GM12892 (cell line): ENCODE results near the gene DERL3.

Experiments
- DNase-seq: peaks from one replicate; pipeline ENCODE4 v3.0.0; 2011; ENCODE audit not compliant: insufficient read length
- FAIRE-seq: peaks from 2 replicates; lab custom pipeline; 2011; peaks lifted over from hg19 to GRCh38; lab: Jason Lieb, UNC
- POLR2A ChIP-seq: IDR thresholded peaks from 2 replicates; pipeline ENCODE4 v1.6.1; 2011; ENCODE audit warnings: low read depth, low read length, control low read depth
- POLR2AphosphoS5 ChIP-seq: IDR thresholded peaks from 2 replicates; pipeline ENCODE4 v1.6.1; 2011; ENCODE audit warnings: low read depth, low read length, control low read depth
- TAF1 ChIP-seq: IDR thresholded peaks from 2 replicates; pipeline ENCODE4 v1.6.1; 2011; ENCODE audit warnings: low read depth, mild to moderate bottlenecking, control low read depth, low read length, borderline replicate concordance

The DERL3 gene

DNA sequence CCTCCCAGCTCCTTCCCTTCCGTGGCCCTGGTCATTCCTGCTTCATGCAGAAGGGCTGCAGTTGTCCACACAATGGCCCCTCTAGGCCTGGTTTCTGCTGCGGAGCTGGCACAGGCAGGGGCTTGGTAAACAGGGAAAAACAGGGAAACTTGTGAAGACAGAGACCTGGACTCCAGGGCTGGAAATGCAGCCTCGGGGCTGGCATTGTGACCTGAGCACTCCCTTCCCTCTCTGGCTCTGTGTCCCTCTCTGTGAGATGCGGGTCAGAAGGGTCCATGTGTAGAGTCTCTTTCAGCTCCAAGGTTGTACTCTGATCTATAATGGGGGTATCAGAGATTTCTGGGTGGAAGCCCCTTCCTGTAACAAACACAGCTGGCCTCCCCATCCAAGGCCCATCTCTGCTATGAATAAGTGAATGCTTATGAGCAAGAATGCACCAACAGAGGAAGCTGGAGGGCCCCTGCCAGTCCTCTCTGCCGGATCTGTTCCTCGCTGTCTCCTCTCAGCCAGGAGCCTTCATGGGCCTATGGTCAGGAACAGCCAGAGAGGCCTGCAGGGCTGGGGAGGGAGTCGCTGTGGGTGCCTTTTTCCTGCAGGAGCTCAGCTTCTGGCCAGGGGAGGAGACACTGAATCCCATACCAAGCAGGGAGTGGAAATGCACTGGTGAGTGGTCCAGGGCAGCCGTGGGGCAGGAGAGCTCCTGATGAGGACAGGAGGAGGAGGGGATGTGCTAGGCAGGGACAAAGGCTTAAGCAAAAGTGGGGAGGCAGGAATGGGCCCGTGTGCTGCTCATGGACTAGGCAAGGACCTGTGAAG is 6.7 kb upstream of the DERL3 start:
- DNase-seq (no peak), FAIRE-seq (peak; percentile 58)
- TF ChIP-seq POLR2AphosphoS5 (no peak), POLR2A (no peak), TAF1 (no peak)

DNA sequence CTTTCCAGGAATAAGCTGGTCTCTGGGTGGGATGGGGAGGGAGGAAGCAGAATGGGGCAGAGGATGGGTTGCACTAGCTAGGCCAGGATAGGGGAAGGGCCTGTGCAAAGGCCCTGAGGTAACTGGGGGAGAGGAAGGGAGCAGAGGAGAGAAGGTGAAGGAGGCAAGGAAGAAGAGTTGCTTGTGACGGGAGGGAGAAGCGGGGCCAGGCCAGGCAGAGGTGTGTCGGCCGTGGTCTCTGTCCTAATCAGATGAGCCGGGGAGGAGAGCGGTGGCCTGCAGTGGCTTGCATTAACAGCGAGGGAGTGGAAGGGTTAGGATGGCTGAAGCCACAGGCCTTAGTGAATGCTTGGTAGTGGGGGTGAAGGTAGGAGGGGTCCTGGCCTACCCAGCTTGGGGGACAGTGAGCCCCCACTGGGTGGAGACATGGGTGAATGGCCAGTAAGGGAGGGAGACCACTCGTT is 6.0 kb upstream of the DERL3 start:
- TF ChIP-seq POLR2AphosphoS5 (no peak), POLR2A (no peak), TAF1 (no peak)
- no peak for DNase-seq
- no peak for FAIRE-seq

DNA sequence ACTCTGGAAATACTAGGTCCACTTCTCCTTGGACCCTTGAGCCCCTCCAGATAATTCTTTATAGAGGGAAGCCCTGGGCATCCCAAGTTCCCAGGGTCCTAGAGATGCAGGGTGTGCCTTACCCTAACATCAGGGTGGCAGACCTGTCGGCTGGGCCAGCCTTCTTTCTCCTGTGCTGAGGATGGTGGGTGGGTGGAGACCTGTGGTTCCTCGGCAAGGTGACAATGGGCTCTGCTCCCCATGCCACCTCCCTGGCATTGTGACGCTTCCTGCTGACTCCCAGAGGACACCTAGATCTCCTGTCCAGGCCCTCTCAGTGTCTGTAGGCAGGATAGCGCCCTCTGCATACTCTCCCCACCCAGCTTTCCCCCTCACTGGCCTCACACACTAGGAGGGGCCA is 3.8 kb upstream of the DERL3 start:
- FAIRE-seq (peak; percentile 72), DNase-seq (no peak)
- no peak for TF ChIP-seq POLR2A
- TF ChIP-seq POLR2AphosphoS5 = no peak
- TF ChIP-seq TAF1 = no peak

DNA sequence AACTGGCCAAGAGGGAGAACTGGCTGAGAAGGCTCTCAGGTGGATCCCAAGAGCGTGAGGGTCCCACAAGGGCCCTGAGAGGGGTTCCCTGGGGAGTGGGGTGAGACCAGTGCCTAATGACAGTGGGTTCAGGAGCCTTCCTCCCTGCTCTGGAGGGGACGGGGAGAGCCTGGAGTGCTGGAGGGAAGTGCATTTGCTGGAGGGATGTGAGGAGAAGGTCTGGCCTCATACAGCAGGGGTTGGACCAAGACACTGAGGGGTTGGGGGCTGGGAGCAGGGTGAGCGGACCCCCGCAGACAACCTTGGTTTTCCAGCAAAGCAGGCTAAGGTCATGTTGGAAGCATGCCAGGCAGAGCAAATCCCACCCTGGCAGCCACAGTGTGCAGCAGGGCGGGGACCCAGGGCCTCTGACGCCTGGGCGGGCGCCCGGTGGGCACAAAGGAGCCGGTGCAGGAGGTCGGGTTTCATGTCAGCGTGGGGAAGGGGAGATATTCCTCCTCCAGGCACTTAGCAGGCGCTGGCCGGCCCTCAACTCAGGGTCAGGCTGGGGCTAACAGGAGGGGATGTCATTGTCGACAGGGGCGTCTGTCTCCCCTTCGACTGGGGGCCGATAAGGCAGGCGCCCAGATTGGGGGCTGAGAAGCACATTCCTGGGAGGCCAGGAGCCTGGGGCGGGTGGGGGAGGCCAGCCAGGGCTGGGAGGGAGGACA is 3.1 kb upstream of the DERL3 start:
- TF ChIP-seq TAF1 = no peak
- no peak for TF ChIP-seq POLR2AphosphoS5
- no peak for TF ChIP-seq POLR2A
- DNase-seq (no peak), FAIRE-seq (no peak)

DNA sequence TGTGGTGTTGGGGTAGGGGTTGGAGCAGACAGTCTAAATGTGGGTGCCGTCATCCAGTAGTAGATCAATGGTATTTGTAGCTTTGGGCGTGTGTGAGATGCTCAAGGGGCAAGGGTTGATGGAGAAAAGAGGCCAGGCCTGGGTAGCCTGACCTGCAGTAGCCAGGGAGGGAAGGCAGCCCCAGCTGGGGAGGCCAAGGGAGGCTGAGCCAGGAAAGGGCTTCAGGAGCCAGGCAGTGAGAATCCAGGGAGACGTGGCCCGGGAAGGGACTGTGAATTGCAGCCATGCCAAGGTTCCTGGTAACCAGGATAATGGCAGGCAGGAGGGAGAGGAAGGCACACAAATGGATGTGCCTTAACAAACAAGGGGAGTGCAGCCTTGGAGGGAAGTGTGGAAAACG is 2.5 kb upstream of the DERL3 start:
- FAIRE-seq = no peak
- TF ChIP-seq POLR2AphosphoS5 (no peak), POLR2A (no peak), TAF1 (no peak)
- no peak for DNase-seq

DNA sequence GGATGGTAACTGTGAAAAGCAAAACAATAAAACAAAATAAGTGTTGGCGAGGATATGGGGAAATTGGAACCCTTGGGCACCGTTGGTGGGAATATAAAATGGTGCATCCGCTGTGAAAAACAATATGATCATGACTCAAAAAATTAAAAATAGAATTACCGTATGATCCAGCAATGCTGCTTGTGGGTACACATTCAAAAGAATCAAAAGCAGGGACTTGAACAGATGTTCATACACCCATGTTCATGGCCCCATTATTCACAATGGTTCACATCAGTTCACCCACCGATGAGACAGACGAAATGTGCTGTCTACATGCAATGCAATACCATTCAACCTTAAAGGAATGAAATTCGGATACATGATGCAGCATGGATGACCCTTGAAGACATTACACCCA is 1.2 kb upstream of the DERL3 start:
- TF ChIP-seq POLR2AphosphoS5 (no peak), TAF1 (no peak)
- FAIRE-seq = no peak
- no peak for DNase-seq

DNA sequence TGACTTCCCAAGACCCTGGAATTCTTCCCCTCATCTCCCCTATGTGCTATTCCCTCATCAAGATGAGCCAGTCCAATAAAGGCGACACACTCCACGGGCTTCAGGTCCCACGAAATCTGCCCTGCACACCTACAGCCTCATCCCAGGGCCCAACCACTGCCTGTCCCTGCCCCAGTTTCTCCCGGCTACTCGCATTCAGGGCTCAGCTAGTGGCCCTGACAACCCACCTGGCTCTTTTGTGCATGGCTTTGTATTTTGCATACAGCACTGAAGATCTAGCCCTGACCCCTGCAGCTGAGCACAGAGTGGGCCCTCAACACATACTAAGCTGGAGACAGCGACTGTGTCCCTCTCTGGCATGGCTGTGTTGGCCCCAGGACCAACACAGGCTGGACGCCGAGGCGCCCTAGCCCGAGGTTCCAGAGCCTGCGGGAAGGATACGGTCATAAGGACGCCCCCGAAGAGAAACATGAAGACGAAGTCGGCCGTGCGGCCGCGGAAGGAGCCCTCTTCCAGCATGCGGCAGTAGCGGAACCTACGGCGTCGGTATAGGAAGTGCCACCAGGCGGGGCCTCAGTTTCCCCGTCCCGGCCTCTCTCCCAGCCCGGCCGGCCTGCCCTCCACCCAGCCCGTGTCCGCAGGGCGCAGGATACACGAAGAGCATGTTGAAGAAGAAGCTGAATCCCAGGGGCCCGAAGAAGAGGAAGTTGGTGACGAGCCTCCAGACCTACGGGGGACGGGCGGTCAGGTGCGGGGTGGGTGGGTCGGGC is 710 bp downstream of the DERL3 start:
- no peak for DNase-seq
- no peak for TF ChIP-seq POLR2AphosphoS5
- TF ChIP-seq POLR2A = no peak
- TF ChIP-seq TAF1 = no peak
- FAIRE-seq = peak; percentile 36

DNA sequence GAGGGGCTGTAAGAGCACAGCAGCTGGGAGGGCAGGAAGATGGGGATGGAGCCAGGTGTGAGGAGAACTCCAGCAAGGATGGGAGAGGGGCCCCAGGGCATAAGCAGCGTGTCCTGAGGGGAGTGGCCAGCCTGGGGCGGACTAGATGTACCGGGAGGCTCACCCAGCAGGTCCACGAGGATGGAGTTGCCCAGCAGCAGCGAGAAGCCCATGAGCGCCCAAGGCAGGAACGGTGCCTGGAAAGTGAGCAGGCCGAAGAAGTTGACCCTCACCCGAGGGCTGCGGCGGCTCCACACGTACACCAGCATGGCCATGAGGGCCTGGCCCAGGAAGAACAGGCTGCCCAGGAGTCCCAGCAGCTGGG is 1.3 kb downstream of the DERL3 start:
- FAIRE-seq (peak; percentile 5), DNase-seq (no peak)
- 0 out of 2 replicates have a peak, but pooled peaks have one; percentile 35 for TF ChIP-seq POLR2A
- TF ChIP-seq POLR2AphosphoS5 = no peak
- TF ChIP-seq TAF1 = no peak

DNA sequence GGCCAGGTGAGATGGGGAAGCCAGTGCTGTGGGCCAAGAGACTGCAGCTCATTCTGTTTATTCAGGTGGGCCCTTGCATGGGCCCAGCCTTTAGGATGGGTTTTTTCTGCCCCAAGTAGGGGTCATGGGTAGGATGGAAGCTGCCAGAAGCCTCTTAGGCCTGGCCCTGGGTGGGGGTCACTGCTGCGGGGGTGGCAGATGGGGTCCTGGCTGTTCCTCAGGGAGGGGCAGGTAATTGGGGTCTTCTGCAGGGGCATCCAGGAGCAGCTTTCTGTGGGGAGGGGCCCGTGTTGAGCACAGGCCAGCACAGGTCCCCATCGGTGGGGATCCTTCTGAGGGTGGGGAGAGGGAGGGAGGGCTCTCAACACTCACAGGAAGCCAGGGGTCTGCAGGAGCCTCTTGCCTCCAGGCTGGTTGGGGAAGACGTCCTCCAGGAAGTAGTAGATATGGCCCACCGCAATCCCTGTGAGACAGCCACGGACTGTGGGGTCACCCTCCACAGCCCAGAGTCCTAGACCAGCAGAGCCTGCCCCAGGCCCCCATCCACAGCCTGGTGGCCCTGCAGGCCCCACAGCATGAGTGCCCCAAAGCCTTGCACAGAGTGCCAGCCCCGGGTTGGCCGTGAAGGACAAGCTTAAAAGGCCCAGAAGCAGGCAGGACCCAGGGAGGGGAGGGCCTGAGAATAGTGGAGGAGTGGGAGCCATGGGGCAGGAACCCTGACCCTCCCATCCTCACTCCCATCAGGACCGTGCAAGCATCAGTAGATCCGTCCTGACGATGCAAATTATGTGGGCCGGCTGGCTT is 1.9 kb downstream of the DERL3 start:
- DNase-seq = no peak
- no peak; the same call in 1 of the 2 replicates for TF ChIP-seq POLR2A
- no peak for TF ChIP-seq TAF1
- 0 out of 2 replicates have a peak, but pooled peaks have one; percentile 25 for TF ChIP-seq POLR2AphosphoS5
- no peak for FAIRE-seq

DNA sequence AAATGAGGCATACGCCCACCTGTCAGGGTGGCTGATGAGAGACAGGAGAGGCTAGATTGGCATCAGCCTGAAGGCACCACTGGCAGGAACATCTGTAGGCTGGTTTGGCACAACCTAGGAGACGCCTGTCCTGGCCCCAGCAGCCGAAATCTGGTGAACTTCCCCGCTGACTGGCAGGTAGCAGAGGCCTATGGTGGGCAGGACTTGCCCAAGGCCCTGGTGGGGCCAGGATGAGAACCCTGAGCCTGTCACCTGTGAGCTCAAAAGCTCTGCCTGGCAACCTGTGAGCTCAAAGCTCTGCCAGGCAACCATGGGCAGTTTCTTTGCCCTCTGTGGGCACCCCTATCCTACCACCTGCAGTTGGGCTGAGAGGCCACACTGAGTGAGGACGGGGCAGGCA is 2.5 kb downstream of the DERL3 start:
- no peak for TF ChIP-seq POLR2AphosphoS5
- no peak for TF ChIP-seq POLR2A
- no peak for TF ChIP-seq TAF1
- DNase-seq = no peak
- no peak for FAIRE-seq
